ENCODE measurements around the gene NUCB1.

NUCB1 gene

GRCh38 chr19:48964205-48965039, 64.3 kb downstream of the NUCB1 start:
- DNase-seq: no peak

DNA sequence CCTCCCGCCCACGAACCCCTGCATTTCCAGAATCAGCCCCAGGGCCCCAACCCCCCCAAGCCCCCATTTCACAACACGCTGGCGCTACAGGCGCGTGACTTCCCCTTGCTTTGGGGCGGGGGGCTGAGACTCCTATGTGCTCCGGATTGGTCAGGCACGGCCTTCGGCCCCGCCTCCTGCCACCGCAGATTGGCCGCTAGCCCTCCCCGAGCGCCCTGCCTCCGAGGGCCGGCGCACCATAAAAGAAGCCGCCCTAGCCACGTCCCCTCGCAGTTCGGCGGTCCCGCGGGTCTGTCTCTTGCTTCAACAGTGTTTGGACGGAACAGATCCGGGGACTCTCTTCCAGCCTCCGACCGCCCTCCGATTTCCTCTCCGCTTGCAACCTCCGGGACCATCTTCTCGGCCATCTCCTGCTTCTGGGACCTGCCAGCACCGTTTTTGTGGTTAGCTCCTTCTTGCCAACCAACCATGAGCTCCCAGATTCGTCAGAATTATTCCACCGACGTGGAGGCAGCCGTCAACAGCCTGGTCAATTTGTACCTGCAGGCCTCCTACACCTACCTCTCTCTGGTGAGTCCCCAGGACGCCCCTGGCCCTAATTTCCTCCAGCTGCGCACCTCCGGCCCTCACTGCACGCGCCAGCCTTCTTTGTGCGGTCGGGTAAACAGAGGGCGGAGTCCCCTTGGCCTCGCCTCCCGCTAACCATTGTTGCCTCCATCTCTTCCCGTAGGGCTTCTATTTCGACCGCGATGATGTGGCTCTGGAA, 65.1 kb downstream of the NUCB1 start, which contains the start of gene FTL:
Gene FTL (plus strand): TSS at position 270 of the 766 bp plus-strand sequence. CDS start 199 bp downstream, at position 469.
- peak; percentile 83 to 97 for DNase-seq

- DNase-seq: peak; percentile 82 to 94
These were observed 65.9 kb downstream of the NUCB1 start for GRCh38 chr19:48965806-48966540.

DNA sequence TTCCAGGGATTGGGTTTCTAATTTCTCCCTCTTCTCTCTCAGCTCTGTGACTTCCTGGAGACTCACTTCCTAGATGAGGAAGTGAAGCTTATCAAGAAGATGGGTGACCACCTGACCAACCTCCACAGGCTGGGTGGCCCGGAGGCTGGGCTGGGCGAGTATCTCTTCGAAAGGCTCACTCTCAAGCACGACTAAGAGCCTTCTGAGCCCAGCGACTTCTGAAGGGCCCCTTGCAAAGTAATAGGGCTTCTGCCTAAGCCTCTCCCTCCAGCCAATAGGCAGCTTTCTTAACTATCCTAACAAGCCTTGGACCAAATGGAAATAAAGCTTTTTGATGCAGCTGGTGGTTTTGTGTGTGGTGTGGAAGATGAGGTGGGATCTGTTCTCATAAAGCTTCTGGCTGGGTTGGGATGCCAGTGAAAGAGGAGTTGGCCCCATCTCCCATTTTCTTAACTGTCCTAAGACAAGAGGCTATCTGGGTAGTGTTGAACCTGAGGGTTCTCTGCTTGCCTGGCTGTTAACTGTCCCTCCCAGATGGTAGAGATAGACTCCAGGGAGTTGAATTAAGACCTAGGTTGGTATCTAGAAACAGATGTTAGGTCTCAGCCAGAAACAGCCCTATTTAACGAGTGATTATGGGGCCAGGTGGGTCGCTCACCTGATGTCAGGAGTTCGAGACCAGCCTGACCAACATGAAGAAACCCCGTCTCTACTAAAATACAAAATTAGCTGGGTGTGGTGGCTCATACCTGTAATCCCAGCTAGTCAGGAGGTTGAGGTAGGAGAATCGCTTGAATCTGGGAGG, 66.6 kb downstream of the NUCB1 start:
- no peak for DNase-seq

- no peak for DNase-seq
These were observed 67.5 kb downstream of the NUCB1 start for GRCh38 chr19:48967346-48968178.

DNA sequence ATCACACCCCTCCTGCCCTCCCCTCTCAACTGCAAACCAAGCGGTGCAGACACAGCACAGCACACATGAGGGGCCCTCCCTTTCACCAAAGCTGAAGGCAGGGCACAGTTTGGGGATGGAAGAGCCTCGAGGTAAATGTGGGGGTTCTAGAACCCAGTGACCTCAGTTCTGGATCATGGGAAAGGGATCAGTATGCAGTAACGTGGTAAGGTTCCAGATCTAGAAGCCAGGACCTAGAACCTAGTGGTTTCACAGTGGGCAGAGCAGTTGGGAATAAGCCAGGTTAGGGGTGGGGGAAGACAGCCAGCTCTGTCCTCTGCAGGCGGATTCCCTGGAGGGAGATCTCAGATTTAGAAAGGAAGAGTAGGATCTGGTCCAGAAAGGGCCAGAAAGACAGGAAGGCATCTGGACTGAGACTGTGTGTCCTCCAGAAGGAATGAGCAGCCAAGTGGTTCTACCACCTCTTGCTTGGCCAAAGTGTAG, 68.1 kb downstream of the NUCB1 start:
- DNase-seq: no peak

DNA sequence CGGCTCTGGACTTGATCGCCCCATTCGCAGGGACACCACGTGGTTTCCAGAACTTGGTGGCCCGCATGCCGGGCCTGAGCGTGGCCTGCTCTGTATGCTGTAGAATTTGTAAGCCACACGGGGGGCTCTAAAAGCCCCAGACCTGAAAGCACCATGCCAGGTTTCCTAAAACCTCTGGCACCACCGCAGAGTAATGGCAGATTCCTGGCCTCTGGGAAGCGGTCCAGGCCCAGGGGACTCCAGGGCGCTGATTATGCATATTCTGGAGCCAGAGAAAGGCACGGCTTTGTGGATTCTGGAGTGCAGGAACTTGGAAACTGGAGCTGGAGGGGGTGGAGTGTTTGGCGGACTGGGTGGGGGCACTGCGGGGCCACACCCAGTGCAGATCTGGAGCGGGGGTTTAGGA, 68.7 kb downstream of the NUCB1 start:
- DNase-seq: no peak

DNA sequence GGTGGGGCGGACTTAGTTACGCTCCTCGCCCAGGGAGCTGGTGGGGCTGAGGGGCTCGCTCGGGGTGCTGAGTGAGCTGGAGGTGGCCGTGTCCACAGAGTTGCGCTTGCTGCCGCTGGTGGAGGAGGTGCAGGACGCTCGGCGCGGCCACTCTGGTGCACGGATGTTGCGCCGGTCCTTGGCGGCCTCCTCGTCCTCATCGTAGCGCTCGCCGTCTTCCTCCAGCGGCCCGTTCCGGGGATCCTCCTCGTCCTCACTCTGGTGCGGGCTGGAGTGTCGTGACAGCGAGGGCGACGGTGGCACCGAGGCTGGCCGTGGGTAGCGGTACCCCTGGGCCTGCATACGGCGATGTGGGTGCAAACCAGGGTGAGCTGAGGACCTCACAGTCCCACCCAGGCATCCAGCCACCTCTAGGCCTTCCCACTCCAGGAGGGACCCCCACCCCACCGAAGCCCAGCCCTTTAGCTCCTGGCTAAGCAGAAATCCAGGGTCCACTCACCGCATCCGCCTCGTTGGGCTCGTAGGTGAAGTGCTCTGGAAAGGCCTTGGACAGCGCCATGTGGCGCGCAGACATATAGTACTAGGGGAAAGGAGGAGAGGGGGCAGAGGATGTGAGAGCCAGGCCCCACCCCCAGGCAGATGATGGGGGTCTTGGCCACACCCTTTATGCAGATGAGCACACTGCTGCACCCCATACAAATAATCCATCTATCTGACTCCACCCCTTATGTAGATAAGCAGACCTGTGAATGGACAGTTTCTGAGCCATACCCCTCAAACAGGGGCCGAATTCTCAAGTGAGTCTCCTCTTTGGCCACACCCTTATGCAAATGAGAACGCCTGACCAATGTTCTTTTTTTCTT, 69.4 kb downstream of the NUCB1 start:
- peak in 1 of 2 experiments; percentile 22 for DNase-seq

GRCh38 chr19:48970139-48970766, 70.1 kb downstream of the NUCB1 start:
- DNase-seq: no peak

- peak; percentile 64 to 86 for DNase-seq
These were observed 70.8 kb downstream of the NUCB1 start for GRCh38 chr19:48970923-48971395.

All from NCI-H526 (cell line).